ENCODE data around the gene NEU4.

Gene NEU4

DNA sequence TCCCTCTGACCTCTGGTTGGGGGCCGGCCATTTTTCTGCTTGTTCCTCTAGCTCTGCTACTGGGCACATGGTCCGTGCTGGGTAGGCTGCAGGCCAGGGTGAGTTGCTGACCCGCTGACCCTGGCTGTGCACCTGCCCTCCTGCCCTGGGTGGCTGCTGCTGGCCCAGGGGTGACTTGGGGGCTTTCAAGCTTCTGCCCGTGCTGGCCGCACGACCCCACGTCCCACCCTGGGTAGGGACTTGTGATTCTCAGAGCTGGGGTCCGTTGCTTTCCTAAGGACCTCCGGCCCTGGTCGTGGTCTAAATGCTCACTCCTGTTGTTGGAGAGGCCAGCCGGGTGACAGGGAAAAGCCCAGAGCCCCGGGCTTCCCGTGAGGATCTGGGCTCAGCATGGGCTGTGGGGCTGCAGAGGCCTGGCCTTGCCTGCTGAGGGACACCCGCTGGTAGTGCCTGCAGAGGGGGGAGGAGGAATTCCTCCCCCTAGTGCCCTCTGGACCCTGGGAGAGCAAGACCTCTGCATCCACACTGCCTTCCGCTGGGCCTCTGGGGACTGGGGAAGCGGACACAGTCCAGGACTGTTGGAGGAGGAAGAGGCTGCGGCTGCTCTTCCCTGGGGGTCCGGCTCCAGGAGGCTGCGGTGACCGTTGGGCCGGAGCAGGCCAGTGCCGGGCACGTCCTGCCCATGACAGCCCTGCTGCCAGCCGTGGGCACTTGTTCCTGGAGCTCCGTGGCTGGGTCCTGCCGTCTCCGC lies 38.6 kb upstream of the NEU4 start:
- in situ Hi-C loops (cut with MboI; ENCODE audit: low pct_unique_long_range_greater_than_20kb, low sequenced_read_pairs, unreplicated experiment): no loop called here
- DNase-seq (ENCODE audit: low spot score): no peak
- TF ChIP-seq, protein P1, sequence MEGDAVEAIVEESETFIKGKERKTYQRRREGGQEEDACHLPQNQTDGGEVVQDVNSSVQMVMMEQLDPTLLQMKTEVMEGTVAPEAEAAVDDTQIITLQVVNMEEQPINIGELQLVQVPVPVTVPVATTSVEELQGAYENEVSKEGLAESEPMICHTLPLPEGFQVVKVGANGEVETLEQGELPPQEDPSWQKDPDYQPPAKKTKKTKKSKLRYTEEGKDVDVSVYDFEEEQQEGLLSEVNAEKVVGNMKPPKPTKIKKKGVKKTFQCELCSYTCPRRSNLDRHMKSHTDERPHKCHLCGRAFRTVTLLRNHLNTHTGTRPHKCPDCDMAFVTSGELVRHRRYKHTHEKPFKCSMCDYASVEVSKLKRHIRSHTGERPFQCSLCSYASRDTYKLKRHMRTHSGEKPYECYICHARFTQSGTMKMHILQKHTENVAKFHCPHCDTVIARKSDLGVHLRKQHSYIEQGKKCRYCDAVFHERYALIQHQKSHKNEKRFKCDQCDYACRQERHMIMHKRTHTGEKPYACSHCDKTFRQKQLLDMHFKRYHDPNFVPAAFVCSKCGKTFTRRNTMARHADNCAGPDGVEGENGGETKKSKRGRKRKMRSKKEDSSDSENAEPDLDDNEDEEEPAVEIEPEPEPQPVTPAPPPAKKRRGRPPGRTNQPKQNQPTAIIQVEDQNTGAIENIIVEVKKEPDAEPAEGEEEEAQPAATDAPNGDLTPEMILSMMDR (IDR thresholded peaks at IDR 0.05; ENCODE audit: extremely low read depth, insufficient read depth, missing control alignments): no peak

DNA sequence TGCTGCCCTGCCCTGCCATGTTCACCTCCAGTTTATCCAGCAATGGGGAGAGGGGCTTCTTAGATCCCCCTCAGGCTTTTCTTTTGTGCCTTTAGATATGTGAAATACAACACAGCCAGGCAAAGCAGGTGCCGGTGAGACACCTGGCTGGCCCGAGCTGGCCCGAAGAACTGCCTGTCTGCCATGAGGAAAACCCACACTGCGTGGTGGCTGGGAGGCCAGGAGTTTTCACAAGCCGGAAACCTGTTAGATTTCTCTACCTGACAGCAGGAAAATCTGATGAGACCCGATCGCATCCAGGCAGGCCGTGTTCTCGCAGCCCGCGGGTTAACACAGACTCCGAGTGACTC lies 38.1 kb upstream of the NEU4 start:
- DNase-seq (ENCODE audit: low spot score): peak; percentile 35
- TF ChIP-seq, protein P1 (IDR thresholded peaks at IDR 0.05; ENCODE audit: extremely low read depth, insufficient read depth, missing control alignments): no peak
- in situ Hi-C loops (cut with MboI; ENCODE audit: low pct_unique_long_range_greater_than_20kb, low sequenced_read_pairs, unreplicated experiment): no loop called here

DNA sequence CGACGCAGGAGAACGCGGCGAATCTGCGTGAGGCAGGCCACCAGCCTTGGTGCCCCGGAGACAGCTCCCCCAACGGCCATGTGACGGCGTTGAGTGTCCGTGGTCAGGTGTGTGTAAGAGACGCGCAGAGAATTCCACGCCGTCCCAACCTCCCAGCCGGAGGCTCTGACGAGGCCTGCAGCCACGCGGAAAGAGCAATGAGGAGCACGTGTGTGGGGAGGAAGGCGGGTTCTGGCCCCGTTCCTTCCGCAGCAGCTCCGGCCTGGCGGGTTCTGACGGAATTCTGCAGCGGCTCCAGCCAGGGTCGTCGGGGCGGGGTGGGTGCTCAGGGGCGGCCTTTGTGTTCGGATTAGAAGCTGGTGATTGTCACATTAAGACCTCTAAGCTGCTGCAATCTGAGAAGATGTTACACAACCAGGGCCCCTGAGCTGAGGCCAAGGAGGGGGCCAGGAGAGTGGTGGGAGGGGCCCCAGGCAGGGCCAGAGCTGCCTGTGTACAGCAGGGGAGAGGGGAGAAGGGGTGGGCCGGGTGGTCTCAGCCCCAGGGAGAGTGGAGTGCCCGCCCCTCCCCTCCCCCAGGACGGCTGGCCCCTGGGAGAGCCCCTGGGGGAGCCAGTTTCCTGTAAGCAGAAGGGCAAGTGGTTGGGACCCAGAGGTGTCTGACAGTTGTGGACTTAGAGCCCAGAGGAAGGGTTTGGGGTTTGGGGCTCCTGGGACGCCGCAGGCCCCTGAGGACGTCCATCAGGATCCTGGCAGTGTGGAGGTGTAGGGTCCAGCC lies 37.5 kb upstream of the NEU4 start:
- TF ChIP-seq, protein P1 (IDR thresholded peaks at IDR 0.05; ENCODE audit: extremely low read depth, insufficient read depth, missing control alignments): no peak
- DNase-seq (ENCODE audit: low spot score): peak; percentile 60
- in situ Hi-C loops (cut with MboI; ENCODE audit: low pct_unique_long_range_greater_than_20kb, low sequenced_read_pairs, unreplicated experiment): no loop called here

DNA sequence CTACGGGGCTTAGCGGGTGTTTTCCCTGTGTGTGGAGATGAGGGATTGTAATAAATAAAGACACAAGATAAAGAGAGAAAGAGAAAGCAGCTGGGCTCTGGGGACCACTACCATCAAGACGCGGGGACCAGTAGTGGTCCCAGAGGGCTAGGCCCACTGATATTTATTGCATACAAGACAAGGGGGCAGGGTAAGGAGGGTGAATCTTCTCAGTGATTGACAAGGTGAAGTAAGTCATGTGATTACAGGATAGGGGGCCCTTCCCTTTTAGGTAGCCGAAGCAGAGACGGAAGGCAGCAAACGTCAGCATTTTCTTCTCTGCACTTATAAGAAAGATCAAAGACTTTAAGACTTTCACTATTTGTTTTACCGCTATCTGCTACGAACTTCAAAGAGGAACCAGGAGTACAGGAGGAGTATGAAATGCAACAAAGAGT lies 36.9 kb upstream of the NEU4 start:
- in situ Hi-C loops (cut with MboI; ENCODE audit: low pct_unique_long_range_greater_than_20kb, low sequenced_read_pairs, unreplicated experiment): no loop called here
- DNase-seq (ENCODE audit: low spot score): peak; percentile 74
- TF ChIP-seq, protein P1 (IDR thresholded peaks at IDR 0.05; ENCODE audit: extremely low read depth, insufficient read depth, missing control alignments): no peak

DNA sequence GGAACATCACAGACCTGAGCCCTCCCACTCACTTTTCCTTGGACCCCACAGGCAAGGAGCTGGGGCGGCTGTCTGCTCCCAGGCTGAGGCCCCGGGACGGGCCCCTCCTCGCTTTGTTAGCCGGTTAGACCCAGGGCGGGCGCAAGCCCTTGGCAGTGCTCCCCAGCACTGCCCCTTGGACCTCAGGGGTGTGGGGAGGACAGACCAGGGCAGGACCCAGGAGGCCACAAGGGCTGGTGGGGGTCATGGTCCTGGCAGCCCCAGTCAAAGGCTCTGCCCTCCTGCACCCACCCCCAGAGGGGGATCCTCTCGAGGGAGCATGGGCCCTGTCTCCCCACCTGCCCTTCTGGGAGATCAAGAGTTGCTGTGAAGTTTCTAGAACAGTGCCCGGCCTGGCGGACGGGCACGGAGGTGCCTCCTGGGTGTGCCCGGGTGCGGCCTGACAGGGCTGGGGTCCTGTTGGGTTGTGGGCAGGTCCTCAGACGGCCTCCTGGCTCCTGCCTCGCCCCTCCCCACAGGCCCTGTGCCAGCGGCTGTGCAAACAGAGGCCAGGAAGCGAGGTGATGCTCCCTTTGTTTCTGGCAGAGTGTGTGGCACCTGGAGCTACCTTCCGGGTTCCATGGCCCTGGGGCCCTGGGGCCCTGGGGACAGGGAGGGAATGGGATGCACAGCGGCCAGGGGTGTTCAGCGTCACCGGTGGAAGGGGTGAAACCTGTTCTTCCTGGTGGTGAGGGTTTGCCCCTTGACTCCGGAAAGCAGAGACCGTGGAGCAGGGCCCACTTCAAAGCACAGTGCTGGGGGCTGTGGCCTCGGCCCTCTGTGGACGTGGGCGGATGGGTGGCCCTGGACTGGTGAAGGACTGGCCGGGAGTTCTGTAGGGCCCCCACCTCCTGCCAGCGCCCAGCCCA lies 35.2 kb upstream of the NEU4 start:
- DNase-seq (ENCODE audit: low spot score): peak; percentile 30
- in situ Hi-C loops (cut with MboI; ENCODE audit: low pct_unique_long_range_greater_than_20kb, low sequenced_read_pairs, unreplicated experiment): no loop called here
- TF ChIP-seq, protein P1 (IDR thresholded peaks at IDR 0.05; ENCODE audit: extremely low read depth, insufficient read depth, missing control alignments): no peak

Data from GM13977 (cell line).